ENCODE data around the gene TMEM59. TPM values are rescaled to one million over a fixed set of nuclear protein-coding genes. Genes with fewer than 3 reads are reported as not detected.
A peak's percentile ranks its signal among the peaks of the same experiment; 100 is the strongest.

Gene TMEM59

DNA sequence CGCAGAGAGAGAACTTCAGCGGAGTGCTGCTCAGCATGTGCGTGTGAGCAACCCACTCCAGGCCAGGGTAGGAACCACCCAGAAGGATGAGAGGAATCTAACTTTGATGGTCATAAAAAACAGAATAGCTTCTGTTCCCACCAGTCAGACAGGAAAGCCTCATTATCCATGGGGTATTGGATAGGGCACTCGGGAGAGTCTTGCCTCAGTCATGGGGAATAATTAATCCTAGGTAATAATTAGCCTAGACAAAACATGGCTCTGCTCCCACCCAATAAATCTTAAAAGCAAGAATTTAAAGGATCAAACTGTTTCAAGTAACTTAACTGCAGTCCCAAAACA, 70.3 kb downstream of the TMEM59 start:
- H2BK5ac ChIP-seq (ENCODE audit: low read length), result no peak overlapping the region
- H3K18ac ChIP-seq (ENCODE audit: low read length), result no peak overlapping the region
- H3K79me1 ChIP-seq (ENCODE audit: low read length), result no peaks in the 10 kb centered on the region
- peaks cover 2% of the 10 kb centered on the region for H3K4me1 ChIP-seq (ENCODE audit: control insufficient read depth, low read depth, low read length)
- no peaks in the 10 kb centered on the region for H3K79me2 ChIP-seq (ENCODE audit: control insufficient read depth, insufficient read depth, low read length)
- H3K36me3 ChIP-seq (ENCODE audit: control insufficient read depth, insufficient read depth, low read length), result no peaks in the 10 kb centered on the region
- no peak overlapping the region for H3K27ac ChIP-seq (ENCODE audit: low read depth, low read length)
- H3K9ac ChIP-seq (ENCODE audit: low read length), result peak overlapping the region; percentile 0
- no peak overlapping the region for H3K4me3 ChIP-seq (ENCODE audit: low read length)
- H3K4ac ChIP-seq (ENCODE audit: low read depth, low read length), result no peak overlapping the region
- WGBS (ENCODE audit: extremely low coverage, insufficient coverage, low lambda C conversion rate), result no CpG with 5 or more reads among the region's 4 CpGs
- peak overlapping the region; percentile 5 for H3K4me2 ChIP-seq (ENCODE audit: low read length)
- no peak for DNase-seq
- H2AK5ac ChIP-seq (ENCODE audit: low read length), result no peak overlapping the region
- no peak overlapping the region for H2BK120ac ChIP-seq (ENCODE audit: low read depth, low read length)
- peak overlapping the region; percentile 75 for H3K56ac ChIP-seq (ENCODE audit: low read length)
- H2BK15ac ChIP-seq (replicated peaks; ENCODE audit: low read depth), result no peak overlapping the region
- H3K23ac ChIP-seq (ENCODE audit: low read length), result no peak overlapping the region
- no peak overlapping the region for H4K8ac ChIP-seq (ENCODE audit: low read depth, low read length)
- no peak overlapping the region for H4K5ac ChIP-seq (ENCODE audit: low read length)
- no peaks in the 10 kb centered on the region for H3K27me3 ChIP-seq (ENCODE audit: insufficient read depth, low read length, poor library complexity)

DNA sequence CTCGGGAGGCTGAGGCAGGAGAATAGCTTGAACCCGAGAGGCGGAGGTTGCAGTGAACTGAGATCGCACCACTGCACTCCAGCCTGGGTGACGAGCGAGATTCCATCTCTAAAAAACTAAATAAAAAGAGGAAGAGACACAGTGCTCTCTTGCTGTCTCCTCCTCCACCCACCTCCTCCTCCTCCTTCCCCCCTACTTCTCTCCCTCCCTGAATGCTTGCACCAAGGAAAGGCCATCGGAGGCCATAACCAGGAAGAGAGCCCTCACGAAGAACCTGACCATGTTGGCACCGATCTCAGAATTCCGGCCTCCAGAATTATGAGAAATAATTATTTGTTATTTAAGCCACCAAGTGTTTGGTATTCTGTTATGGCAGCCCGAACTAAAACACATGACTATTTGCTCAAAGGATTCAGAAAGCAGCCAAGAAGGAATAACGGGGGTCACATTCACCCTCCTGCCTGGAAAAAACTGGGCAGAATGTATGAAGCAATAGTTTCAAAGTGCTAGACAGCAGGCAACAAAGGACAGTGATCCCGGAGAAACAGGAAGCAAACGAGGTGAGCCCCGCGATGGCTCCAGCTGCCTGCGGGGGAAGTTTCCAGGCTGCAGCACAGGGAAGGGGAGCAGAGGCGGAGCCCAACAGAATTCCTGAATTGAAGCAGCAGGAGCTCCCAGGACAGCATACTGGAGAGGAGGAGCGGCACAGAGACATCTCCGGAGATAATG, 70.8 kb downstream of the TMEM59 start:
- H3K27ac ChIP-seq (ENCODE audit: low read depth, low read length), result peak overlapping the region; percentile 45
- peak; percentile 93 for DNase-seq
- H2BK5ac ChIP-seq (ENCODE audit: low read length), result peak overlapping the region; percentile 79
- peaks cover 2% of the 10 kb centered on the region for H3K4me1 ChIP-seq (ENCODE audit: control insufficient read depth, low read depth, low read length)
- H3K4me2 ChIP-seq (ENCODE audit: low read length), result peak overlapping the region; percentile 14
- no peaks in the 10 kb centered on the region for H3K79me2 ChIP-seq (ENCODE audit: control insufficient read depth, insufficient read depth, low read length)
- no peak overlapping the region for H4K8ac ChIP-seq (ENCODE audit: low read depth, low read length)
- peak overlapping the region; percentile 75 for H3K56ac ChIP-seq (ENCODE audit: low read length)
- H2AK5ac ChIP-seq (ENCODE audit: low read length), result no peak overlapping the region
- WGBS (ENCODE audit: extremely low coverage, insufficient coverage, low lambda C conversion rate), result no CpG with 5 or more reads among the region's 20 CpGs
- no peak overlapping the region for H3K4me3 ChIP-seq (ENCODE audit: low read length)
- H2BK15ac ChIP-seq (replicated peaks; ENCODE audit: low read depth), result no peak overlapping the region
- peak overlapping the region; percentile 44 for H3K9ac ChIP-seq (ENCODE audit: low read length)
- no peak overlapping the region for H4K5ac ChIP-seq (ENCODE audit: low read length)
- H3K18ac ChIP-seq (ENCODE audit: low read length), result peak overlapping the region; percentile 86
- H3K79me1 ChIP-seq (ENCODE audit: low read length), result no peaks in the 10 kb centered on the region
- no peaks in the 10 kb centered on the region for H3K36me3 ChIP-seq (ENCODE audit: control insufficient read depth, insufficient read depth, low read length)
- no peak overlapping the region for H3K23ac ChIP-seq (ENCODE audit: low read length)
- no peak overlapping the region for H2BK120ac ChIP-seq (ENCODE audit: low read depth, low read length)
- peak overlapping the region; percentile 39 for H3K4ac ChIP-seq (ENCODE audit: low read depth, low read length)
- H3K27me3 ChIP-seq (ENCODE audit: insufficient read depth, low read length, poor library complexity), result no peaks in the 10 kb centered on the region

DNA sequence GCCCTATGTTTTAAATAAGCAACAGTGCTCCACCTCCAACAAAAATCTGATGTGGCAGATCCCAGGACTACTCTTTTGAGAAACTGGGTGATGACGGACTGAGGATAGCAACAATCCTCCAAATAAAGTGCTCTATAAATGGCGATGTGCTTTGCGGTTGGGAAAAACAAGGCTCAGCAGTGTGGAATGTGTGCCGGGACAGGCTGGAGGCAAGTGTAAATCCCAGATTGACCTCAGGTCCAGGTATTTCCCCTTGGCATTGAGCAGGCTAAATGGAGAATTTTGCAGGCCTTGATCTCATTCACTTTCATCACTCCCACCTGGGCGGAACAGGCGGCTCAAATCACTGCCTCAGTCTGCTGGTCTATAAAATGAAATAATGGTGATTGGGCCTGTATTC, 71.8 kb downstream of the TMEM59 start:
- H3K4ac ChIP-seq (ENCODE audit: low read depth, low read length), result peak overlapping the region; percentile 20
- no peak overlapping the region for H2BK15ac ChIP-seq (replicated peaks; ENCODE audit: low read depth)
- H3K56ac ChIP-seq (ENCODE audit: low read length), result no peak overlapping the region
- H3K4me2 ChIP-seq (ENCODE audit: low read length), result no peak overlapping the region
- no peak overlapping the region for H2AK5ac ChIP-seq (ENCODE audit: low read length)
- H3K23ac ChIP-seq (ENCODE audit: low read length), result no peak overlapping the region
- no peaks in the 10 kb centered on the region for H3K79me1 ChIP-seq (ENCODE audit: low read length)
- peaks cover 2% of the 10 kb centered on the region for H3K4me1 ChIP-seq (ENCODE audit: control insufficient read depth, low read depth, low read length)
- H3K27me3 ChIP-seq (ENCODE audit: insufficient read depth, low read length, poor library complexity), result no peaks in the 10 kb centered on the region
- H4K8ac ChIP-seq (ENCODE audit: low read depth, low read length), result no peak overlapping the region
- H4K5ac ChIP-seq (ENCODE audit: low read length), result no peak overlapping the region
- H3K9ac ChIP-seq (ENCODE audit: low read length), result no peak overlapping the region
- H2BK120ac ChIP-seq (ENCODE audit: low read depth, low read length), result no peak overlapping the region
- no CpG with 5 or more reads among the region's 6 CpGs for WGBS (ENCODE audit: extremely low coverage, insufficient coverage, low lambda C conversion rate)
- H3K27ac ChIP-seq (ENCODE audit: low read depth, low read length), result no peak overlapping the region
- H3K36me3 ChIP-seq (ENCODE audit: control insufficient read depth, insufficient read depth, low read length), result no peaks in the 10 kb centered on the region
- H3K4me3 ChIP-seq (ENCODE audit: low read length), result no peak overlapping the region
- no peak overlapping the region for H3K18ac ChIP-seq (ENCODE audit: low read length)
- no peaks in the 10 kb centered on the region for H3K79me2 ChIP-seq (ENCODE audit: control insufficient read depth, insufficient read depth, low read length)
- no peak overlapping the region for H2BK5ac ChIP-seq (ENCODE audit: low read length)
- DNase-seq, result peak; percentile 59

DNA sequence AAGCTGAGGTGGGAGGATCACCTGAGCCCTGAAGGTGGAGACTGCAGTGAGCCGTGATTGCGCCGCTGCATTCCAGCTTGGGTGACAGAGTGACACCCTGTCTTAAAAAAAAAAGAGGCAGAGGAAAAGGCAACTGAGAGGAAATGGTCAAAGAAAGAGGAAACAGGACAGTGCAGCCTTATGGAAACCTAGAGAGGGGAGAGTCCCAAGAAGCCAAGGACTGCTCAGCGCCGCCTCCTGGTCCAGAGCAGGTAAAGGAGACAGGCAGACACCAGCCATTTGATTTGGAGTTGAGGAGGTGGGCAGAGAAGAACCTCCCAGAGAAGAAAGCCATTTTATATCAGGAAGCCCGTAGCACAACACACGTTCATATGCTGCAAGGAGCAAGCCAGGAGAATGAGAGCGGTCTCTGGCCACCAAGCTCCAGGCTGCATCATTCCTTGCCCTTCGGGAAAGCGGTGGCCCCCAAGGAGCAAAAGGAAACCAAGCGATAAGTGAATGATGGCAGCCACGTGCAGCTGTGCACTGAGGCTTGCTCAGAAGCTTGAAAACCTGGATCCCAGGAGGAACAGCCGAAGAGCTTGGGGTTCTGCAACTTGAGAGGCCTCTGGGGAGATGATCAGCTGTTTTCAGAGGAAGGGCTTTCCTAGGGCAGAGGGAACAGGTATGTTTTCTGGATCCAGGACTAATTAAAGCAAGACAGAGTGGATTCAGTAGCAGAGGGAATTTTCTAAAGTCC, 73.1 kb downstream of the TMEM59 start:
- Histone ChIP-seq H3K79me1 (ENCODE audit: low read length) (no peaks in the 10 kb centered on the region), H3K23ac (ENCODE audit: low read length) (no peak overlapping the region), H4K8ac (ENCODE audit: low read depth, low read length) (no peak overlapping the region), H2BK15ac (replicated peaks; ENCODE audit: low read depth) (no peak overlapping the region), H3K4ac (ENCODE audit: low read depth, low read length) (no peak overlapping the region), H3K27me3 (ENCODE audit: insufficient read depth, low read length, poor library complexity) (no peaks in the 10 kb centered on the region), H3K4me1 (ENCODE audit: control insufficient read depth, low read depth, low read length) (peaks cover 2% of the 10 kb centered on the region), H2BK5ac (ENCODE audit: low read length) (no peak overlapping the region), H3K27ac (ENCODE audit: low read depth, low read length) (no peak overlapping the region), H3K36me3 (ENCODE audit: control insufficient read depth, insufficient read depth, low read length) (no peaks in the 10 kb centered on the region), H2BK120ac (ENCODE audit: low read depth, low read length) (no peak overlapping the region), H3K4me3 (ENCODE audit: low read length) (no peak overlapping the region), H3K56ac (ENCODE audit: low read length) (no peak overlapping the region), H3K9ac (ENCODE audit: low read length) (no peak overlapping the region), H2AK5ac (ENCODE audit: low read length) (no peak overlapping the region), H3K4me2 (ENCODE audit: low read length) (no peak overlapping the region), H4K5ac (ENCODE audit: low read length) (no peak overlapping the region), H3K79me2 (ENCODE audit: control insufficient read depth, insufficient read depth, low read length) (no peaks in the 10 kb centered on the region), H3K18ac (ENCODE audit: low read length) (no peak overlapping the region)
- WGBS (ENCODE audit: extremely low coverage, insufficient coverage, low lambda C conversion rate), result no CpG with 5 or more reads among the region's 13 CpGs
- no peak for DNase-seq

Small RNA genes within 50 kb of the gene (small RNA-seq; reads per million reads assigned to genes)
- not detected for gene AL353898.1 (ENCODE audit: insufficient read depth)
- not detected for gene AL353898.2 (ENCODE audit: insufficient read depth)

Measured in mesendoderm (in vitro differentiated cells).